Activated CD8-positive, alpha-beta memory T cell treated with anti-CD3 and anti-CD28 coated beads for 4 hours (primary cell): Measurements from ENCODE around the gene C21orf58.

Experiments
- DNase-seq, 2 donors: peaks; one replicate each; pipeline ENCODE4 v3.0.0-alpha.2; 2020; ENCODE audit warnings: low read depth in 2 of 2

The C21orf58 gene

DNA sequence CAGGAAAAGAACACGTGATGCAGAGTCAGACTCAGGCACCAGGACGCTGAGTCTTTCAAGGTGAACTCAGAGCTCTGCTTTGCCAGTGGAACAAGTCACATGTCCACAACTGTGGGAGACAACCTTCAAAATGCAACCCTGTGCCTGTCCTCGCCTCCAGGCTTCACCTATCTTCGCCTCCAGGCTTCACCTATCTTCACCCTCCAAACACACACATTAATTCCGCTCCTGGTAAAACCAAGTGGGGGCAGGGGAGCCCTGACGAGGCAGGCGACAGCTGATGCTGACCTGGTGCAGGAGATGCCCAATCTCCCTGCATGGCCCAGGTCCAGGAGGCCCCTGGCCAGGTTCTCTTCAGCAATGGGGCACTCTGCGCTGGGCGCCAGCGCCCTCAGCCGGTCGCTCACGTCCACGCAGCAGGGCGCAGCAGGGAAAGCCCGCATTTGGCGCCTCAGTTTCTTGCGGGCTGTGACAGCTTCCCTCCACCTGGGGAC is 67.1 kb downstream of the C21orf58 start:
- DNase-seq: no peak

DNA sequence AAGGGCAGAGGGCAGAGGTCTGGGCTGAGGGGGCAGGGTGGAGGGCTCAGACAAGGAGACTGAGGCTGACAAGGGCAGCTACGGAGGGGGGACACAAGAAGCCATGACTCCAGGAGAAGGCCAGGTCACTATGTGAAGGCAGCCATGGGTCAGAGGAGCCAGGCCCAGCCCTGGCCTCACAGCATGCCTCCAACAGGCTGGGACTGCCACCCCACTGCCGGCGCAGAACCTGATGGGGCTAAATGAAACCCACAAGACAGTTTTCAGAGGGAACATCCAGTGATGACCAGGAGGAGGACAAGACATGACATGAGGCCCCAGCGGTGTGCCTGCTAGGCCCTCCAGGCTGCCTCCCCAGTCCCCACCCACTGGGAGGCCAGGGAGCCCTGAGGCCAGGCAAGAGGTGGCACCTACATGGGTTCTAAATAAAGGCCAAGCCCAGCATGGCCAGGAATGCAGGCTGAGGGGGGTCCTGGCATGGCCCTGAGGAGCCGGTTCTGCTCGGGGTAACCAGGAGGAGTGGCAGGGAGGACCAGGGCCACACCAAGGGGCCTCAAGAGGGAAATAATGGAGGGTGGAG is 67.8 kb downstream of the C21orf58 start:
- no peak for DNase-seq

DNA sequence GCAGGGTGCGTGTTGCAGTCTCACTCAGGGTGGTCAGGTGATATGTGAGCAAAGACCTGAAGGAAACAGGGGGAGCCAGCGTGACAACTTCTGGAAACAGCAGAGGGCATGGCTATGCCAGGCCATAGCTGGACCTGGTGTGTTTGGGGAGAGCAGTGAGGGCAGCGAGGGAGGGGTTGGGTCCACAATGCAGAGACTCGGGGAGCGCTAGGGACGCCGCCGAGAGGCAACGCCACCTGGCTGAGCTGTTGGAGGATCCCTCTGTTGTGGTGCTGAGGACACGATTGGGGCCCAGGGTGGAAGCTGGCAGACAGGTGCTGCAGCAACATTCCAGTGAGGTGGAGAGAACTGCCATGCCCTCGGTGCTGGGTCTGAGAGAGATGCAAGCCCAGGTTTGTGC is 68.5 kb downstream of the C21orf58 start:
- no peak for DNase-seq

DNA sequence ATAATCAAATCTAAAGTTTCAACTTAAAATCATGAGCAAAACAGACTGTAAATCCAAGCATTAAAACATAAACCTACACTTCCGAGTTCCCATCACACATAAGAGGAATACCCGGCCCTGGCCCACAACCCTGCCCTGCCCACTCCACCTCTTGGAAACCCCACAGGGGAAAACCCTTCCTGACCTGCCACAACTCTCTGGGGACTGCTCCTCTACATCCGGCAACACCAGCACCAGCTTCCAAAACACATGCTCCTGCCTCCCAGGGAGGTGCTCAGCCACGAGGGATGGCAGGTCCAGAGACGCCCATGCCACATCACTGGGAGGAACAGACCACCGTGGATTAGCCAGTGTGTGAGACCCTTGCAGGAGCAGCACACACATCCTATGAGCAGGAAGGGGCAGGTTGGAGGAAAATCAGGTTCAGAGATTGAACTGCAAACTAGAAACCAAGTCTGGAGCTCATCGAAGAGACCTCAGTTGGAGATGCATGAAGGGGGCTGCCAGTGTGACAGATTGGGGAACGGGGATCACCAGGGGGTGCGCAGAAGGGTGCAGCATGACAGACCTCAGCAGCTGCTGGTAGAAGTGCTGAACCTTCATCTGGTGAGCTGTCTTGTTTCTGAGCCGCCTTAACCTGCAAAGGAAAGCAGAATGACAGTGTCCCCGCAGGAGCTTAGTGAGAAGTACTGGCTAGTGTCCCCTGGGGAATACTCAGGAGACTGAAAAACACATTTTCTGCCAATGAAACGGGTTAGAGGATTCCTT is 69.3 kb downstream of the C21orf58 start:
- no peak for DNase-seq

DNA sequence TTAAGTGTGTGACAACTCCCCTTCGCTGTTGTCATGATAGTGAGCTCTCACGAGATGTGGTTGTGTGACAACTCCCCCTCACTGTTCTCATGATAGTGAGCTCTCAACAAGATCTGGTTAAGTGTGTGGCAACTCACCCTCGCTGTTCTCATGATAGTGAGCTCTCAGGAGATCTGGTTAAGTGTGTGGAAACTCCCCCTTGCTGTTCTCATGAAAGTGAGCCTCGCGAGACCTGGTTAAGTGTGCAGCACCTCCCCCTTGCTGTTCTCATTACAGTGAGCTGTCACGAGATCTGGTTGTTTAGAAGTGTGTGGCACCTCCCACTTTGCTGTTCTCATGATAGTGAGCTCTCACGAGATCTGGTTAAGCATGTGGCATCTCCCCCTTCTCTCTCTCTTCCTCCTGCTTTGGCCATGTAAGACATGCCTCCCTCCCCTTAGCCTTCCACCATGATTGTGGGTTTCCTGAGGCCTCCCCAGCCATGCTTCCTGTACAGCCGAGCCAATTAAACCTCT is 70.0 kb downstream of the C21orf58 start:
- peak in 1 of 2 donors; percentile 10 for DNase-seq

DNA sequence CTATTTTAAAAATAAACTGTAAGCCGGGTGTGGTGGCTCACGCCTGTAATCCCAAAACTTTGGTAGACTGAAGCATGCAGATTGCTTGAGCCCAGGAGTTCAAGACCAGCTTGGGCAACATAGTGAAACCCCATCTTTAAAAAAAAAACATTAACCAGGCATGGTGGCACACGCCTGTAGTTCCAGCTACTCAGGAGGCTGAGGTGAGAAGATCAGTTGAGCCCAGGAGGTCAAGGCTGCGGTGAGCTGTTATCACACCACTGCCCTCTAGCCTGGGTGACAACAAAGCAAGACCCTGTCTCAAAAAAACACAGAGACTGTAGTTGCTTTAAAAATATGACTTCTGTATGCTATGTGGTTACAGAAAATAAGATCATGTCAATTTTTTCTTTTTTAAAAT is 70.8 kb downstream of the C21orf58 start:
- no peak for DNase-seq
